ENCODE results near the gene PTGES3L.
"Not testable (repeated sequence)": the region's sequence is repeated elsewhere in the genome, so short reads cannot be mapped to it uniquely, and the experiment has no call there.

PTGES3L gene

DNA sequence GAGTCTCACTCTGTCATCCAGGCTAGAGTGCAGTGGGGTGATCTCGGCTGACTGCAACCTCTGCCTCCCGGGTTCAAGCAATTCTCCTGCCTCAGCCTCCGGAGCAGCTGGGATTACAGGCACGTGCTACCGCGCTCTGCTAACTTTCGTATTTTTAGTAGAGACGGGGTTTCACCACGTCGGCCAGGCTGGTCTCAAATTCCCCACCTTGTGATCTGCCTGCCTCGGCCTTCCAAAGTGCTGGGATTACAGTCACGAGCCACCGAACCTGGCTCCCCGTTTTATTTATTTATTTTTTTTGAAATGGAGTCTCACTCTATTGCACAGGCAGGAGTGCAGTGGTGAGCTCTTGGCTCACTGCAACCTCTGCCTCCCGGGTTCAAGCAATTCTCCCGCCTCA lies 4.2 kb downstream of the PTGES3L start:
- not testable (repeated sequence) for DNase-seq

DNA sequence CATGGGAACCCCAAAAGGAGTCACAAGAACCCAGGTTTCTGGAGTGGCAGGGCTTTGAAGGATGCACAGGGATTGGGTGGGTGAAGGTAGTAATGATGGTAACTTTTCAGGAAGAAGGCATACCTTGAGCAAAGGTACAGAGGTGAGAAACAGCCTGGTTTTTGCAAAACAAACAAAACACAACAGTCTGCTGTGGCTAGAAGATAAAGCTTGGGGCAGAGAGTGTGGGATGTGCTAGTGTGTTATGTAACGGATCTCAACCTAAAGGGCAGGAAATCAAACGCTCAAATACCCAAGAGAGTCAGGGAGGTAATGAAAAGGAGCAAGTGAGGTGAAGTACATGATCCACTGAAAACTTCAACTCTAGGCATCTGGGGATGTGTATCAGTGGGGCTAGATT lies 4.6 kb downstream of the PTGES3L start:
- DNase-seq, result no peak

DNA sequence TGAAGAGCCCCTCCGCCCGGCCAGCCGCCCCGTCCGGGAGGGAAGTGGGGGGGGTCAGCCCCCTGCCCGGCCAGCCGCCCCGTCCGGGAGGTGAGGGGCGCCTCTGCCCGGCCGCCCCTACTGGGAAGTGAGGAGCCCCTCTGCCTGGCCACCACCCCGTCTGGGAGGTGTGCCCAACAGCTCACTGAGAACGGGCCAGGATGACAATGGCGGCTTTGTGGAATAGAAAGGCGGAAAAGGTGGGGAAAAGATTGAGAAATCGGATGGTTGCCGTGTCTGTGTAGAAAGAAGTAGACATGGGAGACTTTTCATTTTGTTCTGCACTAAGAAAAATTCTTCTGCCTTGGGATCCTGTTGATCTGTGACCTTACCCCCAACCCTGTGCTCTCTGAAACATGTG lies 6.6 kb downstream of the PTGES3L start:
- DNase-seq, result not testable (repeated sequence)

DNA sequence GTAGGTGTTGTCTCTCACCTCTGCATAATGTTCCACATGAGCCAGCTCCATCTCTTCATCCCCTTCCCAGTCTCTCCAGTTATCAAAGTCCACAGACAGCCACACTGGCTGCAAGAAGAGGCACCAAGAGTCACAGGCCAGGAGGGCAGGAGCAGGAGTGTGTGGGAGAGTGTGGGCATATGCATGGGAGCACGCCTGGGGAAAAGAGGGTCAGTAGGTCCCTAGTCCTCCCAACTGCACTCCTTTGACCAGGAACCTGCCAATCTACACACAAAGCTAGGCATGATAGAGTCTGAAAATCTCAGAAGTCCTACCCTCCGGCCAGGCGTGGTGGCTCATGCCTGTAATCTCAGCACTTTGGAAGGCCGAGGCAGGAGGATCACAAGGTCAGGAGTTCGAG lies 8.3 kb downstream of the PTGES3L start:
- DNase-seq, result no peak

DNA sequence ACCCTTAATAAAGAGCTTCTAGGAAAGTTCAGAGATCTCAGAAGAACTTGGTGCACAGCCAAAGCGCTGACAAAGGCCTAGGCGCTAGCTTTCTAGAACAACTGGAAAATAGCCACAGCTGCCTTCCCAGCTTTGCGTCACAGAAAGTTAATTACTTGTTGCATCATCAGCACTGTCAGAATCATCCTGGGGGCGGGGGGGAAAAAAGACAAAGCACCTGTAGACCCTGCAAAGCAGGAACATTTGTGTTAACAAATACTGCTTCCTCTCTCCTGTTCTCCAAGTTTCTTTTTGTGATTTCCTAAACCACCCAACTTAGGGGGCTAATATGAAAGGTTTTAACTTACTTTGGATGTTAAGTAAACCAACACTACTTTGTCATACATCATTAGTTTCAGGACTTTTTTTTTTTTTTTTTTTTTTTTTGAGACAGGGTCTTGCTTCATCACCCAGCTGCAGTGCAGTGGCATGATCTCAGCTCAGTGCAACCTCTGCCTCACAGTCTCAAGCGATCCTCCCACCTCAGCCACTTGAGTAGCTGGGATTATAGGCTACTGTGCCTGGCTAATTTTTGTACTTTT lies 10.8 kb downstream of the PTGES3L start:
- DNase-seq, result no peak

DNA sequence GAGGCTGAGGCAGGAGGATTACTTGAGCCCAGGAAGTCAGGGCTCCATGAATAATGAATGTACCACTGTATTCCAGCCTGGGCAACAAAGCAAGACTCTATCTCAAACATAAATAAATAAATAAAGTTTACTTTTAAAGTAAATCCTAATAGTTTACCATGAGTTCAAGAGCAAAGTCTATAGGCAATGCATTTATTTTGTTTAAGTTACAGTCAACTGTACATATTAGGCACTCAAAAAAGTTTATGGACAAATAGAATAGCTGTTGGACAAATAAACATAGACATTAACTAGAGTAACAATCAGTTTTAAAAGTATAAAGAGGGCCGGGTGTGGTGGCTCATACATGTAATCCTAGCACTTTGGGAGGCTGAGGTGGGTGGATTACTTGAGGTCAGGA lies 12.0 kb downstream of the PTGES3L start:
- DNase-seq, result no peak

DNA sequence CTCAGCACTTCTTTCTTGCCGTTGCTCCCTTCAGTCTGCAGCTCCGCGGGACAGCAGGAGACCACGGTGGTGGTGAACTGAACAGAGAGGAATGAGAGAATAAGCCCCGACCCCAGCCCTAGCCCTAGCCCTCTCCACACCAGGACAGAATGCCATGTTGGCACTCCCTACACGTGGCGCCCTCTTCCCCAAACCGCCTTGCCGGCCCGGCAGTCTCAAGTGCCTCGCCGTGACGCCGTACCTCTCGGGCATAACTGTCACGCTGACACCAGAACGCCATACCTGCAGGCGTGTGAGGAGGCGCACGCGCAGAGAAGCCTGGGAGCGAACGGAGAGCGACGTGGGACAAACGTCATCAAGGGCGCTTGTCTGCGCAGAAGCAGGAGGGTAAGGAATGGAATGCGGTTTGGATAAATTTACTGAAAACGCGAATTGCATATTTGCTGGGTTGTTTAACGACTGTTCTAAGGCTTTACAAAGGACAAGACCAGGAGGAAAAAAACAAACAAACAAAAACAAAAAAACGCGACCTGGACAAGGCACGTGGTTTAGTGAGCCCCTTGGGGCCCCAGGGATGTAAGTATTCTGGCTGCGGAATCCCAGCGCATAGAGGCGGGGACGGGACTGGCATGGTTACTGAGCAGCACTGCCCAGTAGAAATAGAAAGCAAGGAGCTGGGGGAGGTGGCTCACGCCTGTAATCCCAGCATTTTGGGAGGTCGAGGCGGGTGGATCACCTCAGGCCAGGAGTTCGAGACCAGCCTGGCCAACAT lies 15.5 kb downstream of the PTGES3L start, which contains the start of gene AARSD1:
Gene AARSD1, minus strand, starts transcription at position 294 of the 772 bp plus-strand sequence. Its CDS starts 14 bp downstream, at position 280.
- DNase-seq, result peak; percentile 92

DNA sequence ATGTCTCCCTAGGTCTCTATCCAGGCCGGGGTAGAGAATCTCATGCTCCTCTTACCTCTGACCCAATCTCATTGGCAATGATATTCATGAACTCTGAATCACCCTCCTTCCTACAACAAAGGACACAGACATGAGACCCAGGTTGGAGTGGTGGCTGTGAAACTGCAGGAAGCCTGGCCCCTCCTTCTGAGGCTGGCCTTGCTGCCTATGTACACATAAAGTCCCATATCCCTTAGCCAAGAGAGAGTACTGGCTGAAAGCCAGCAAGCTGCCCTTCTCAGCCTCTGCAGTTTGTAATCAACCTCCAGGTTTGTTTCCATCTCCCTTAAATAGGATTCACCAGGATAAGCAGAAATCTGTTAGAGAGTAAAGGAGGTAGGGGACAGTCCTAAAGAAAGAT lies 26.2 kb downstream of the PTGES3L start:
- DNase-seq, result no peak

DNA sequence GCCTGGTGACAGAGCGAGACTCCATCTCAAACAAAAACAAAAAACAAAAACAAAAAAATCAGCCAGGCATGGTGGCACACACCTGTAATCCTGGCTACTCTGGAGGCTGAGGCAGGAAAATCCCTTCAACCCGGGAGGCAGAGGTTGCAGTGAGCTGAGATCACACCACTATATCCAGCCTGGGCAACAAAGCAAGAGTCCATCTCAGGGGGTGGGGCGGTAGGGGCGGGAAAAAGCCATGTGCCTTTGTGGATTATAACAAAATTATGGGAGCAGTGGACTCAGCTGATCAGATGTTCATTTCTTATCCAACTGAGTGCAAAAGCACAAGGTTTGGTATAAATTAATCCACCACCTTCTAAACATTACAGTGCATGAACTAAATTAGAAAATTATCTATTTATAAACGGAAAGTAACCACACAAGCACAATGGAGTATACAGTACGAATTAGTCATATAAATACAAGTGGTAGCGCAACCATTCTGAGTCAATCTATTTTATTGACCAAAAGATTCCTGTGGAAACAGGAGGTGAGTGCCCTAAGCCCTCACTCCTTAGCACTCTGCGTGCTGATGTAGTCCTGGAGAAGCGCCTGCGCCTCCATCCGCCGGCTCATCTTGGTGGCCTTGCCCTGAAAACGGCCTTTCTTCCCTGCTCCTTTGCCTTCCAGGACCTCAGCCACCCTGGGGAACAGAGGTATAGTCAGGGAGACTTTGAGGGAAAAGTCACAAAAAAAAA lies 29.7 kb downstream of the PTGES3L start:
- DNase-seq, result no peak

DNA sequence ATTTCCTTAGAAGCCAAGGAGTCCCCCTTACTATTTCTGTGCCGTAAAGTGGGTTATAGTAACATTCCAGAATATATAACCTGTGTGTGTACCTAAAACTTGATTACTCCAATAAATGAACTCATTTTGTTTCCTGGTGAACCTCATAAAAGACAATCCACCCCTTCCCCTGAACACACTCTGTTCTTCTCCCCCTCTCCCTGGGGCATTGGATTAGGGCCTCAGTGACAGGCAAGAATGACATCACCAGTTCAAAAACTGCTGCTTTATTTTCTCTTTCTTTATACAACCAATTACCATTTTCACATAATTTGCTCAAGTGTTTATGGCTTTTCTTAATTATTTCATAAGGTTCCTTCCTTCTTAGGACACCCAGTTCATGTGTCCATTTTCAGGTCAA lies 33.1 kb downstream of the PTGES3L start:
- DNase-seq, result no peak

DNA sequence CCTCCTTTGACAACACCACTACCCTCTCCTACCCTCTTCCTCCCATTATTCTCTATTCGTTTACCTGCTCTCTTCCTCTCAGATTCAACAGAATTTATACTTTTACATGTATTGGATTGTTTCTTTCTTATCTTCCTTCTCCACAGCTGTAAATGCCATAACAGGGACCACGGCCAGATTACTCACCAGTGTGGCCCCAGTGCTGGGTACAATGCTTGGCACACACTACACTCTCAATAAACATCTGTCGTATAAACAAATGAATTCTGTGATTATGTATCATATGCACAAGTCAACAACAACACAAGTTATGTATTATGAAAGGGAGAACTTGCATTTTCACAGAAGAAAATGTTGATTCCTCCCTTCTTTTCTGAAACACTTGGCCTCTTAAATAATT lies 35.7 kb downstream of the PTGES3L start:
- no peak for DNase-seq

DNA sequence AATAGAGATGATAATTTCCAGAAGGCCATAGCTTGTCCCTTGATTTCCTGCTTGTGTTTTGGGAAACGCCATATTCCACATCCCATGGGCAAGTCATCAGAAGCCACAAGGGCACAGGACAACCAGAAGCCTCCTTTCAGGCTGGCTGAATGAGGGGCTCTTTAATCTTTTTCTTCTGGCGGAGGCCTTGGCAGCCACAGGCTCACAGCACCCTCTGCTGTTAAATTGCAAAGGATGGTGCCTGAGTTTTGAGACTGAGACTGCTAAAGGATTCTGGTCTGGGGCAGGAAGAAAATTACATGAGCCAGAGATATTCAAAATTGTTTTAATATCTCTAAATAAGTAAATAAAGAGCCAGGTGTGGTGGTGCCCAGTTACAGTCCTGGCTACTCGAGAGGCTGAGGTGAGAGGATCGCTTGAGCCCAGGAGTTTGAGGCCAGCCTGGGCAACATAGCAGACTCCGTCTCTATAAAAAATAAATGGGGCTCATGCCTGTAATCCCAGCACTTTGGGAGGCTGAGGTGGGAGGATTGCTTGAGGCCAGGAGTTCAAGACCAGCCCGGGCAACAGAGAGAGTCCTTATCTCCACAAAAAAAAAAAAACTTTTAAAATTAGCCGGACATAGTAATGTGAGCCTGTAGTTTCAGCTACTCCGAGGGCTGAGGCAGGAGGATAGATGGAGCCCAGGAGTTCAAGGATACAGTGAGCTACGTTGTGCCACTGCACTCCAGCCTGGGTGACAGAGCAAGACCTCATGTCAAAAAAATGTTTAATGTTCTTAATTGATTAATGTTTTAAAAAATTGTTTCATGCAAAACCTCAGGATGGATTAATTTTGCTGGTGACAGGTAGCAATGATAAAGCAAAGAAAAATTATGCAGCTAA lies 41.9 kb downstream of the PTGES3L start:
- DNase-seq, result peak; percentile 8

DNA sequence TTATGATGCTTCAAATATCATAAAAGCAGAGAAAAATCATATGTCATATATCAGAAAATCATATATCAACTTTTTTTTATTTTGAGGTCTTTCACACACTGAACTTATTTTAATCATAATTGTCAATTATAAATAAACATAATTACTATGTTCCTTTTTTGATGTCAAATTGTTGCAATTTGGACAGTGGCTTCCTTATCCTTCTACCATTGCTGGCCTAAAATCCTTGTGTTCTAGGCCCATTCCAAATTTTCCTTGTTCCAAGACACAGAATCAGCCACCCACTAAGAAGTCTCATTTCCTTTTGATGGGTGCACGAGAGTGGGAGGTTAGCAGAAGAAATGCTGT lies 50.4 kb downstream of the PTGES3L start:
- no peak for DNase-seq

DNA sequence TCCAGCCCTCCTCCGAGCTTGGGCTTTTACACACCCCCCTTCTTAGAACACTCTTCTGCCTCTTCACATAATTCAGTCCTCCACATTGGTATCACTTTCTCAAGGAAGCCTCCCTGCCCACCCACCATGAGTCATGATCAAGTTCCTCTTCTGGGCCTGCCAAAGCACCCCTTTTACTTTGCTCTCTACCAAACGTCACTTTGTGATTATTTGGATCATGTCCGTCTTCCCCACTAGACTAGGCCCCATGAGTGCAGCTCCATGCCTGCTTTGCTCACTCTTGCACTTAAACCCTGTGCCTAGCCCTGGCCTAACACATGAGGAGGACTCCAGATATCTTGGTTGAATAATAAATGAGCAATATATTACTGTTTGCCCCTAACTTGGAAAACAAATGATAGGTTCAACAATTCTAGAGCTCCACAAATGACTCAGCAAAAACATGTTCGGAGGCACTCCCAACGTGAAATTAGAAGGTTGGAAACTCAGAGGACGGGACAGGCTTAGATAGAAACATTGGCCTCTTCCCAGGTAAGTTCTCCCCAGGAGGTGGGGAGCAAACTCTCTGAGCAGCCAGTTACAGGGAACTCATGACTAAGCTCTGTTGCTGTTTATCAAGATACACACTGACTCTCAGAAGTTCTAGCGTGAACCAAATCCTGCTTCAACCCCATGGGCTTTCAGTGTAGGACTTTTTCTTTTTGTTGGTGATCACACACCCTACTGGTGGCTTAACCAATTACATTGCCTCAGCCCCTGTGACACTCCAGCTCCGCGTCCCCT lies 51.0 kb downstream of the PTGES3L start:
- DNase-seq, result peak; percentile 11

DNA sequence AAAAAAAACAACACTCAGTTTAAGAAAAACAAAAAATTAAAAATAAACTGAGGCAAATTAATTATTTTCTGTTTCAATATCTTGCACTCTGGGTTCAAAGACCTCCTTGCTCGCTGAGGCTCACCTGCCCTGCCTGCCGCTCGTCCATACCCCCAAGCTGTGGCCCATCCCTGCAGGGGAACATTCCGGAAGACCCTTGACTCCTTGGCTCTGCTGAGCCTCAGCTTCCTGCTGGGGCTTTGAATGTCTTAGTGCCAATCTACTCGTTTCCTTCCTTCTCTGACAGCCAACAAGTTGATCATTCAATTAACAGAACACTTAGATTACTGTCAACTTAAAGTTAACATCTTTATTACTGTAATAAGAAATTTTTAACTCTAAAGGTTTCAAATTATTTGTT lies 55.0 kb downstream of the PTGES3L start:
- no peak for DNase-seq

DNA sequence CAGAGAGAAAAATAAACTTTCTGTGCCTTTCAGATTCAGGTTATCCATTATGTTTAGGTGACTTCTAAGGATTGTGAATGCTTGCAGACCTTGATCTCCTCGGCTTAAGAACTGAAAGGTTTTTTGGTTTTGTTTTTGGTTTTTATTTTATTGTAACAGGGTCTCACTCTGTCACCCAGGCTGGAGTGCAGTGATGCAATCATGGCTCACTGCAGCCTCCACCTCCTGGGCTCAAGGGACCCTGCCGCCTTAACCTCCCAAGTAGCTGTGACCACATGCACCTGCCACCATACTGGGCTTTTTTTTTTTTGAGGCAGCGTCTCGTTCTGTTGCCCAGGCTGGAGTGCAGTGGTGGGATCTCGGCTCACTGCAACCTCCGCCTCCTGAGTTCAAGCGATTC lies 56.4 kb downstream of the PTGES3L start:
- DNase-seq, result not testable (repeated sequence)

DNA sequence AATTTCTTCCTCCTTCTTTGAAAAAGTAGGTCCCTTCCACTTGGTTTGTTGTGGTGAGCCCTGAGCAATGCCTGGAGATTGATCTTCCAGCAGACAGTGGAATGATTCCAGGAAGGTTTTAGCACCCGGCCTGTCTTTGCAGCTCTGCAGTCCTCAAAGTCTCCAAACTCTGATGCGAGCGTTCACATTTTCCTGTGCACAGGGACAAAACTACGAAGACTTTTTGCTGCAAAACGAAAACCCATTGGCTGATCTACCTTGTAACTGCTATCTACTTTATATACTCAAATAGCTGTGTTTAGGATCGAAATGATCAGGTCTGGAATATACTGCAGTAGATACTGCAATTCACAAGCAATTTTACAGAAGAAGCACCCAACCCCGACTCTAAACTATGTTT lies 57.6 kb downstream of the PTGES3L start:
- no peak for DNase-seq

DNA sequence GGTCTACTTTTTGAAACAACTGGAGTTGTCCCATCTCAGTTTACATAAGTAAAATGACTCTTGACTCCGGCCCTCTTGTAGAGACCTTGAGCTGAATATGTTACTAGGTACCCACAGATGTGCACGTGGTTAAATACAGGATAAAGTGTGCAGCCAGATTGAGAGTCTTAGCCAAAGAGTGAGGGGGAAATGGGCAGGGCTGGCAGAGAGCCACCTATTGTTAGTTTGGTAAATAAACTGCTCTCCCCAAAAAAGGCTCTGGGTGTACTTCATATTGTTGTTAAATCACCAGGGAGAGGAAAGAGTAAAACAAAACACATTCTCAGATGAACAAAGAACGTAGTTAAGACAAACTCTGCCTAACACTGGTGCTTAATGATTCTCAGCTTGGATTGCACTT lies 59.0 kb downstream of the PTGES3L start:
- no peak for DNase-seq

DNA sequence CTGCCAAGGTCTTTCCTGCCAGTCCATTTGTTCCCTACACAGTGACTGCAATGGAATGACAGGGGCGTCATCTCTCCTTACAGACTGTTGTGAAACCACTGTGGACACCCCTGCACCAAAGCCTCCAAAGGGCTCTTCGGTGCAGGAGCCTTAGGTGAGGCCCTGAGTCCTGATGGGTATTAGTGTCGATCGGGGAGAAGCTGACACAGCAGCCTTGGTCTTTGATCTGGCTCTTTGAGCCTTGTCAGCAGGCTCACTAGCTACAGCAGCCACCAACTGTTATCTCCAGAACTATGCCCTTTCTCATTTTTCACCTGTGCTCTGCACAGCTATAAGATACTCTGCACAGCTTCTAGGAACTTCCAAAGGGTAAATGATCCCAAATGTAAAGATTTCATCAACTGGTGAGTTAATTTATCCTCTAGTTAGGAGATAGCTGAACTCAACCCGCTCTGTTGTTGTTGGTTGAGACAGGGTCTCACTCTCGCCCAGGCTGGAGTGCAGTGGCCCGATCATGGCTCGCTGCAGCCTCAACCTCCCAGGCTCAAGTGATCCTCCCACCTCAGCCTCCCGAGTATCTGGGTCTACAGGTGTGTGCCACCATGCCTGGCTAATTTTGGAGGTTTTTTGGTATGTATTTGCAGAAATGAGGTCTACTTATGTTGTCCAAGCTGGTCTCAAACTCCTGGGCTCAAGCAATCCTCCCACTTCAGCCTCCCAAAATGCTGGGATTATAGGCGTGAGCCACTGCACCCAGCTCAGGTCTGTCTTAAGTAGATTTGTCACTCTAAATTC lies 59.6 kb downstream of the PTGES3L start:
- DNase-seq, result no peak

DNA sequence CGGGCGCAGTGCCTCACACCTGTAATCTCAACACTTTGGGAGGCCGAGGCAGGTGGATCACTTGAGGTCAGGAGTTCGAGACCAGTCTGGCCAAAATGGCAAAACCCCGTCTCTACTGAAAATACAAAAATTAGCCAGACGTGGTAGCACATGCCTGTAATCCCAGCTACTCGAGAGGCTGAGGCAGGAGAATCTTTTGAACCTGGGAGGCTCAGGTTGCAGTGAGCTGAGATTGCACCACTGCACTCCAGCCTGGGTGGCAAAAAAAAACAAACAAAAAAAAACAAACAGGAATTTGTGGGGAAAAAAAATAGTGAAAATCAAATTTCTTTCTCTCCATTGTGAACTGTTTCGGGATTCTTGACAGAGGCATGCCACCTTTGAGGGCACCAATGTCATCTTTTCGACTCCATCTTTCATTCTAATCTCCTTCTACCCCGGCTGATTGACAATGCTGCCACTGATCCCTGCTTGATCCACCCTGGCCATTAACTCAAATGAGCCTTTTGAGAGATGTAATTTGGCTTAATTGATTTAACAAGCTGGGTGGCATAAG lies 60.3 kb downstream of the PTGES3L start:
- DNase-seq, result not testable (repeated sequence)

DNA sequence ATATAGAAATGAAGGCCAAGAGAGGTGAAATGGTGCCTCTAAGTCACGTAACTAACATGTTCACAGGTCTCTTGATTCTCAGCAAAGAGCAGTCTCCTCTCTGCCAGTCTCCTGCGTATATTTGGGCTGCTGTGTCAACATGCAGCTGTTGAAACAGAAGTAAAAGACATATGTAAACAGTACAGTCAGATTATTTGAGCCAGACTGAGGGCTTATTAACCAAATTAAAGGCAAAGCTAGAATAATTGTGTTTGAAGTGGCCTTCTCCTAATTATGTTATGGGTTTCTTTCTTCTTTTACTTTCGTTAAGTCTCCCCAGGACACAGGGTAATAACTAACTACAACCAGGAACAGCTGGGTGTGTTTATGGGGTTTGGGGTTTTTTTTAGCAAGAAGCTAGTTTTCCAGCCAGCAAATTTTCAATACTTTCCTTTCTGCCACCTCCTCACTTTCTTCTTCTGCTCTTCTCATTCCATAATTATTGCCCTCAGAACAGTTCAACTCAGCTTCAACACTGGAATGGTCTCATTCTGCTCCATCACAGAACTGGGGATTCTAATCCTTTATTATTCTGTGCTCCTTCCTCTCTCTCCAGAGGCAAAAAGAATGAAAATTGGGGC lies 60.9 kb downstream of the PTGES3L start:
- no peak for DNase-seq

Data from activated naive CD4-positive, alpha-beta T cell treated with Interleukin-2 at 50 U/mL for 16 hours (primary cell).